VCaP (cell line): ENCODE data around the gene IRGQ.
"Not testable (repeated sequence)": the region's sequence is repeated elsewhere in the genome, so short reads cannot be mapped to it uniquely, and the experiment has no call there.

Experiments
- H3K27ac ChIP-seq: fragments of 450-650 bp; 2 replicates; pipeline ENCODE4 v1.5.1; 2017
- CTCF ChIP-seq: fragments of 450-650 bp; conservative IDR thresholded peaks from 2 replicates; pipeline ENCODE4 v1.5.1; 2017; ENCODE audit warnings: mild to moderate bottlenecking, moderate library complexity

IRGQ gene

GRCh38 chr19:43552198-43552450 is 43.8 kb downstream of the IRGQ start:
- TF ChIP-seq CTCF, result no peak
- no peak overlapping the region for H3K27ac ChIP-seq

- no peak for TF ChIP-seq CTCF
- H3K27ac ChIP-seq, result no peak overlapping the region
Measured at GRCh38 chr19:43551399-43552197, 44.3 kb downstream of the IRGQ start.

GRCh38 chr19:43548706-43549105 is 47.2 kb downstream of the IRGQ start:
- no peak overlapping the region for H3K27ac ChIP-seq
- TF ChIP-seq CTCF, result no peak

- H3K27ac ChIP-seq, result not testable (repeated sequence)
Measured at GRCh38 chr19:43547926-43548325, 48.0 kb downstream of the IRGQ start.

- no peak for TF ChIP-seq CTCF
- H3K27ac ChIP-seq, result no peak overlapping the region
Measured at GRCh38 chr19:43546581-43546980, 49.4 kb downstream of the IRGQ start.

- H3K27ac ChIP-seq, result no peak overlapping the region
- no peak for TF ChIP-seq CTCF
Measured at GRCh38 chr19:43545981-43546380, 50.0 kb downstream of the IRGQ start.

- H3K27ac ChIP-seq, result no peak overlapping the region
- no peak for TF ChIP-seq CTCF
Measured at GRCh38 chr19:43545276-43545675, 50.7 kb downstream of the IRGQ start.

- H3K27ac ChIP-seq, result no peak overlapping the region
- TF ChIP-seq CTCF, result no peak
Measured at GRCh38 chr19:43544077-43544476, 51.9 kb downstream of the IRGQ start.
